22Rv1 (cell line): ENCODE measurements around the gene SLC35E2B.

Experiments
- CTCF ChIP-seq: fragments of 450-650 bp; IDR thresholded peaks from 2 replicates; pipeline ENCODE4 v1.5.1; 2017; ENCODE audit warnings: mild to moderate bottlenecking
- ZFX ChIP-seq: fragments of 450-650 bp; IDR thresholded peaks from 2 replicates; pipeline ENCODE4 v1.6.1; 2017; ENCODE audit warnings: antibody characterized with exemption, borderline replicate concordance

- TF ChIP-seq CTCF = no peak
- no peak for TF ChIP-seq ZFX
Observed at GRCh38 chr1:1610796-1611195, 81.8 kb downstream of the SLC35E2B start.
